HepG2 (cell line): ENCODE measurements around the gene CHRNB4.

Source experiments
- EP300 ChIP-seq, 3 experiments: sonication (generic) in 1 of 3; formaldehyde crosslinking in 1 of 3; IDR thresholded peaks; 2 replicates each; pipeline versions ENCODE4 v1.5.1 to v1.6.1; 2011 to 2020; ENCODE audit warnings: low read depth in 2 of 3, low read length in 2 of 3, borderline replicate concordance in 1 of 3, improper control_type of control experiment in 1 of 3, mild to moderate bottlenecking in 1 of 3, missing genetic modification reagents in 1 of 3, moderate library complexity in 1 of 3
- RFX5 ChIP-seq: IDR thresholded peaks from 2 replicates; pipeline ENCODE4 v1.6.1; 2011; ENCODE audit warnings: low read depth, low read length, improper control_type of control experiment
- ZC3H4 ChIP-seq: sonication (generic); formaldehyde crosslinking; IDR thresholded peaks from 2 replicates; pipeline ENCODE4 v1.4.0; 2020; ENCODE audit warnings: missing genetic modification reagents, borderline replicate concordance
- ZNF3 ChIP-seq: IDR thresholded peaks from 2 replicates; pipeline ENCODE4 v1.7.0; 2017; ENCODE audit warnings: inconsistent platforms

DNA sequence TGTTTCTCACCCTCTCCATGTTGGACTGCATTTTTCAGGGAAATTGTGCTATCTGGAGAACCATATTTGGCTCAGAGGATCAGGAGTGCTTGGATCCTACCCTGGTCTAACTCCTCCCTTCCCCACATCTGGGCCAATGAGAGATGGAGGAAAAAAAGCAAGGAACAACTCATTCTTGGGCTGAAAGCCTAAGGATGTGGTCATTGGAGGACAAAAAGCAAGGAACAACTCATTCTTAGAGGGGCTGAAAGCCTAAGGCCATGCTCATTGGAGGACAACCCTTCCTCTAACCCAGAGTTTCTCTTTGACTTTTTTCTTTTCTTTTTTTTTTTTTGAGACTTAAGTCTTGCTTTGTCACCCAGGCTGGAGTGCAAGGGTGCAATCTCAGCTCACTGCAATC lies 48.6 kb upstream of the CHRNB4 start:
- TF ChIP-seq ZNF3 (CRISPR knock-in tag) (no peak), EP300 (IDR thresholded peaks at IDR 0.05; ENCODE audit: low read depth in 2 of 2, low read length in 2 of 2) (no peak), EP300 (CRISPR knock-in tag; IDR thresholded peaks at IDR 0.05; ENCODE audit: borderline replicate concordance) (no peak), ZC3H4 (CRISPR knock-in tag) (no peak), RFX5 (no peak)
